Measurements from ENCODE around the gene MATCAP1. TPM values are rescaled to one million over a fixed set of nuclear protein-coding genes. Genes with fewer than 3 reads are reported as not detected.
A peak's percentile ranks its signal among the peaks of the same experiment; 100 is the strongest.

Gene MATCAP1
- total and polyA plus RNA-seq, 4 experiments from 2014 or later, result 1.8 to 9.0 (median 5.8) TPM

DNA sequence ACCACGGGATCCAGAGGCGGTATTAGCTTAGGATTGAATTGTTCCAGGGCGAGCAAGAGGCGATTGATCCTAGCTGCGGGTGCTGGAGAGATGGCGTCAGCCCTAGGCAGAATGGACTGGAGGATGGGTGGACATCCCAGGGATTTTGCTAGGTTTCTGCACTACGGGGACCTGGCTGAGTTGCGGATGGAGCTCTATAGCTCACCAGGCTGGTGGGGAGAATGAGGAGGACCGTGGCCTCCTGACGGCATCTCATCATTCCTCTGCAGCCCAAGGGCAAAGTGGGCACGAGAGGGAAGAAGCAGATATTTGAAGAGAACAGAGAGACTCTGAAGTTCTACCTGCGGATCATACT is 43.8 kb upstream of the MATCAP1 start:
- Mint-ChIP-seq H3K4me1 (peaks cover 43 to 58% (median 54%) of the 10 kb centered on the region in 4 donors), H3K27ac (peak overlapping the region; percentile 96 to 100 (median 99)), H3K36me3 (peaks cover 11 to 36% of the 10 kb centered on the region in 2 donors), H3K4me3 (peak overlapping the region; percentile 98 to 100 (median 100)), H3K27me3 (no peaks in the 10 kb centered on the region), H3K9me3 (no peaks in the 10 kb centered on the region)
- ChIA-PET POLR2A (ENCODE audit: partially characterized antibody) (interaction anchor here (0.5 to 17.2 kb wide), 23 partner anchors 10 to 253 kb away, joined by 3 to 259 read pairs (median 4); partner anchors contain the start of genes ATP6V0D1, CBFB, E2F4 and ELMO3), CTCF (ENCODE audit: partially characterized antibody) (interaction anchor here (0.6 to 2.4 kb wide), 8 partner anchors 11 to 249 kb away, joined by 3 to 15 read pairs (median 4); partner anchors contain the start of gene FHOD1)
- H3K27me3 ChIP-seq (ENCODE audit: insufficient read depth, low read length), result no peaks in the 10 kb centered on the region
- no peak for DNase-seq
- peak overlapping the region; percentile 88 for H3K27ac ChIP-seq (ENCODE audit: low read depth, low read length)
- peaks cover 51% of the 10 kb centered on the region for H3K4me1 ChIP-seq (ENCODE audit: insufficient read depth, low read length)
- H3K36me3 ChIP-seq (ENCODE audit: insufficient read depth, low read length), result peaks cover 38% of the 10 kb centered on the region
- intact Hi-C loops (cut with micrococcal nuclease), result loop anchor here (1.0 to 2.0 kb wide), 7 partner anchors 9 to 335 kb away; partner anchors contain the start of genes CTCF, E2F4, FHOD1 and PLEKHG4
- no peaks in the 10 kb centered on the region for H3K9me3 ChIP-seq (ENCODE audit: control insufficient read depth in 1 of 2, low read length in 2 of 2)
- peak overlapping the region; percentile 73 to 99 for H3K4me3 ChIP-seq (ENCODE audit: low read length in 2 of 2)

DNA sequence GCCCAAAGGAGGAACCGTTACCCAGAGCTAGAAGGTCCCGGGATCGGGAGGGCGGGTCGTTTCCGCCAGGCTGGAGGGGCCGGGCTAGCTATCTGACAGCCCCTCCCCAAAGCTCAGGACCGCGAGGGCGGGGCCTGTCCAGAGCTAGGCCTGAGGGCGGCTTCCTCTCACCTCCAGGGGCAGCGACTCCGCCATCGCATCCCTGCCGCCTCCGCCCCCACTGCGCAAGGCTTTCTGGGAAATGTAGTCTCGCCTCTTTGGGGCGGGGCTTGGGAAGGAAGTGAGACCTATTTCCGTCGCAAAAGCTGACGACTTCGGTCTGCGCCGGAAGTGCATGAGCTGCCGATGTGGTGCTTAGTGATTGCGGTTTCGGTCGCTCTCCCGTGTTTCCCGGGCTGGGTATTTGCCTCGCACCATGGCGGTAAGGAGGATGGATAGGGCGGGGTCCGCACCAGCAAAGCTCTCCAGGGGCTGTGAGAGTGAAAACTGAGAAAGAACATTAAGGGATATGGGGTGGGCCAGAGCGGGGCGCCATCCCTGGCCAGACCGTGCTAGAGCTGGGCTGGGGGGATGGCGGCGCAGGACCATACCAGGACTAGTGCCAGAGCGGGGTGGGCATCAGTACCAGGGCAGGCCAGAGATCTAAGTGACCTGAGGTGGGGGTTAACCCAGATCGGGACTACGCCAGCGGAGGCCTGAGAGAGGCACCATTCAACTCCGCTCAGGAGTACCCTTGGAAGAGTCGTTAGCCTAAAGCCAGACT is 43.2 kb upstream of the MATCAP1 start, which contains the start of gene TMEM208:
Gene TMEM208, plus strand, starts transcription at position 327 of the 763 bp plus-strand sequence. Its CDS starts 89 bp downstream, at position 416.
- peaks cover 43 to 58% (median 54%) of the 10 kb centered on the region in 4 donors for H3K4me1 Mint-ChIP-seq
- H3K36me3 Mint-ChIP-seq, result peaks cover 11 to 36% of the 10 kb centered on the region in 2 donors
- peaks cover 51% of the 10 kb centered on the region for H3K4me1 ChIP-seq (ENCODE audit: insufficient read depth, low read length)
- peak within 1 kb of the TSS; percentile 98 to 100 (median 100) for H3K4me3 Mint-ChIP-seq
- no peaks in the 10 kb centered on the region for H3K9me3 ChIP-seq (ENCODE audit: control insufficient read depth in 1 of 2, low read length in 2 of 2)
- ChIA-PET CTCF (ENCODE audit: partially characterized antibody) (interaction anchor here (0.6 to 2.4 kb wide), 12 partner anchors 9 to 249 kb away, joined by 3 to 15 read pairs (median 4); partner anchors contain the start of gene FHOD1), POLR2A (ENCODE audit: partially characterized antibody) (interaction anchor here (0.5 to 17.2 kb wide), 26 partner anchors 10 to 254 kb away, joined by 3 to 259 read pairs (median 4); partner anchors contain the start of genes ATP6V0D1, B3GNT9, CBFB and E2F4)
- no peaks in the 10 kb centered on the region for H3K9me3 Mint-ChIP-seq
- peak; percentile 95 to 99 (median 97) for DNase-seq
- H3K27ac ChIP-seq (ENCODE audit: low read depth, low read length), result peak within 1 kb of the TSS; percentile 88
- no peaks in the 10 kb centered on the region for H3K27me3 Mint-ChIP-seq
- H3K27ac Mint-ChIP-seq, result peak within 1 kb of the TSS; percentile 96 to 100 (median 99)
- no peaks in the 10 kb centered on the region for H3K27me3 ChIP-seq (ENCODE audit: insufficient read depth, low read length)
- H3K4me3 ChIP-seq (ENCODE audit: low read length in 2 of 2), result peak within 1 kb of the TSS; percentile 73 to 99
- peaks cover 38% of the 10 kb centered on the region for H3K36me3 ChIP-seq (ENCODE audit: insufficient read depth, low read length)
- intact Hi-C loops (cut with micrococcal nuclease), result loop anchor here (1.0 to 2.0 kb wide), 7 partner anchors 9 to 335 kb away; partner anchors contain the start of genes CTCF, E2F4, FHOD1 and PLEKHG4

DNA sequence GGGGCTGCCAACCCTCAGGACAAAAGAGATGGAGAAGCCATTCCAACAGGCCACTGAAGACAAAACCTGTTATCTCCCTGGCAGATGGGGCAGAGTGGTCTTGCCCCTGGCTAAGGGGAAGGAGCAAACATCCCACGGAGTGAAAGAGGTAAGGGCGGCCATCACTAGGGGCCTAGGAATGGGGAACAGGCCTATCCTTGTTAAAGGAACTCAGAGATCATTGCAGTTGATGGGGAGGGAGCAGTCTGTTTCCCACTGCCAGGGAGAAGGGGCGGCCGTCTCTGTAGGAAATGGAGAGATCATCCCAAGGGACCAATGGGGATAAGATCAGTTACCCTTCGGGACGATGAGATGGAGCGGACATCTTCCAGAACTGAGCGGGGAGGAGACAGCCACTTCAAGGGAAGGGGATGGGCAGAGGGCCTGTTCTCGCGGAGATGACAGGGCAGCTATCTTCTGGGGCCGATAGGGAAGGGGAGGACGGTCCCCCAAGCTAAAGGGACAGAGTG is 42.6 kb upstream of the MATCAP1 start:
- intact Hi-C loops (cut with micrococcal nuclease), result loop anchor here (2.0 kb wide), 4 partner anchors 34 to 66 kb away; partner anchors contain the start of genes E2F4 and PLEKHG4
- Mint-ChIP-seq H3K36me3 (peaks cover 11 to 36% of the 10 kb centered on the region in 2 donors), H3K27me3 (no peaks in the 10 kb centered on the region), H3K27ac (peak overlapping the region; percentile 96 to 100 (median 99)), H3K4me1 (peaks cover 43 to 58% (median 54%) of the 10 kb centered on the region in 4 donors), H3K9me3 (no peaks in the 10 kb centered on the region), H3K4me3 (peak overlapping the region; percentile 98 to 100 (median 100))
- peak overlapping the region; percentile 88 for H3K27ac ChIP-seq (ENCODE audit: low read depth, low read length)
- ChIA-PET CTCF (ENCODE audit: partially characterized antibody) (interaction anchor here (0.7 to 2.4 kb wide), 11 partner anchors 9 to 248 kb away, joined by 3 to 15 read pairs (median 4); partner anchors contain the start of gene FHOD1), POLR2A (ENCODE audit: partially characterized antibody) (interaction anchor here (0.8 to 17.2 kb wide), 21 partner anchors 11 to 254 kb away, joined by 3 to 259 read pairs (median 4); partner anchors contain the start of genes ATP6V0D1, B3GNT9, CBFB and E2F4)
- H3K4me1 ChIP-seq (ENCODE audit: insufficient read depth, low read length), result peaks cover 51% of the 10 kb centered on the region
- DNase-seq, result no peak
- H3K27me3 ChIP-seq (ENCODE audit: insufficient read depth, low read length), result no peaks in the 10 kb centered on the region
- H3K36me3 ChIP-seq (ENCODE audit: insufficient read depth, low read length), result peaks cover 32% of the 10 kb centered on the region
- H3K4me3 ChIP-seq (ENCODE audit: low read length in 2 of 2), result peak overlapping the region; percentile 73 to 99
- no peaks in the 10 kb centered on the region for H3K9me3 ChIP-seq (ENCODE audit: control insufficient read depth in 1 of 2, low read length in 2 of 2)

DNA sequence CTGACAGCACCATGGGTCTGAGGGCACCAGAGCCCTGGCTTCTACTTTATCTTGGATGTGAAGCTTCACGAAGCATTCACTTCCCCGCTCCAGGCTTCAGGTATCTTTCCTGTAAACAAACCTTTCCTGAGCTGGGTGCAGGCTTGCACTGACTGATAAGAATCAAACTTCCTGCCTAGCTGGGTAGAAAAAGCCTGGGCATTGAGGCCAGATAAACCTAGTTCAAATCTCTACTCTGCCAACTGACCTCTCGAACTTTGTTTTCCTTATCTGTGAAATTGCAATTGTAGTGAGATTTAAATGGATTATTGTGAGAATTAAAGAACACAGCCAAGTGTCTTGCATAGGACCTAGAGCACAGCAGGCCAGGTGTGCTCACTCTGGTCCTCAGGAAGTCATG is 40.2 kb upstream of the MATCAP1 start:
- Mint-ChIP-seq H3K36me3 (peaks cover 13 to 17% of the 10 kb centered on the region in 2 donors), H3K9me3 (no peaks in the 10 kb centered on the region), H3K4me1 (peaks cover 41 to 62% (median 55%) of the 10 kb centered on the region in 4 donors), H3K4me3 (peak overlapping the region; percentile 22 to 62 (median 29)), H3K27ac (peak overlapping the region; percentile 43 to 96 (median 81)), H3K27me3 (no peaks in the 10 kb centered on the region)
- peak overlapping the region; percentile 39 for H3K27ac ChIP-seq (ENCODE audit: low read depth, low read length)
- CTCF ChIA-PET (ENCODE audit: partially characterized antibody), result interaction anchor here (1.0 to 1.6 kb wide), 5 partner anchors 12 to 206 kb away, joined by 3 to 8 read pairs (median 5); partner anchors contain the start of genes ELMO3 and FHOD1
- no peak for DNase-seq
- peaks cover 51% of the 10 kb centered on the region for H3K4me1 ChIP-seq (ENCODE audit: insufficient read depth, low read length)
- intact Hi-C loops (cut with micrococcal nuclease), result no loop called here
- no peaks in the 10 kb centered on the region for H3K27me3 ChIP-seq (ENCODE audit: insufficient read depth, low read length)
- peaks cover 10% of the 10 kb centered on the region for H3K36me3 ChIP-seq (ENCODE audit: insufficient read depth, low read length)
- H3K4me3 ChIP-seq (ENCODE audit: low read length in 2 of 2), result no peak overlapping the region
- H3K9me3 ChIP-seq (ENCODE audit: control insufficient read depth in 1 of 2, low read length in 2 of 2), result no peaks in the 10 kb centered on the region
- POLR2A ChIA-PET (ENCODE audit: partially characterized antibody), result interaction anchor here (0.7 to 17.2 kb wide), 9 partner anchors 9 to 65 kb away, joined by 3 to 259 read pairs (median 3); partner anchors contain the start of genes FBXL8, FHOD1, SLC9A5 and TRADD

DNA sequence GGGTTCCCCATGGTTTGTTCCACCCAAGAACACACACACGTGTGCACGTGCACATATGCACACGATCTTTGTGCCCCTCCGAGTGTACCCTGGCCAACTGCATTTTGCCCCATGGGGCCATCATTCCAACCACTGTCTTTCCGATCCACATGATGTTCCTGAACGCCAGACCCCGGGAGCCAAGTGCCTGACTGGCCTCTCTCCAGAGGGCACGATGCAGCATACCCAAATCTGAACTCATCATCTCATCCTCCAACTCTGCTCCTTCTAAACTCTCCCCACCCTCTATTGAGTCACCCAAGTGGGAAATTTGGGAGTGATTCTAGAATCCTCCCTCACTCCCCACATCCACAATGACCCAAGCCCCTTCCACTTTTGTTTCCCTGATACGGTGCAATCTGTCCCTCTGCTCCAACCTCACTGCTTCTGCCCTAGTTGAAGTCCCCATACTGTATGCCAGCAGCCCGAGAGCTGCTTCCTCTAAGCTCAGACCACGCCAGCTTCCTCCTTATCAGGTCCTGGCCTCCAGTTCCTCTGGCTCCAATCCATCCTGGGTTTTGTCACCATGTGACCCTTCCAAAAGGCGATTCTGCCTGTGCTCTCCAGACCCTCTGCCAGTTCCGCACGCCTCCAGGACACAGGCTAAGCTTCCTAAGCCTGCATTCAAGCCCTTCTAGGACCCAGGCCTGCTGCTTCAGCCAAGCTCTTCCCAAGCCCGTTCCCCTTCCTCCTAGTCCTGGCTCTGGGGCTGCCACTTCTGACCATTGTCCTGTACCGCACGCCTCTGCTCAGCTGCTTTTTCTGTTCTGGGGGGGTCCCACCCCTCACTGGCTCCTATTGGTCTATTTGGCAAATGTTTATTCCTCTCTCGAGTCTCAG is 33.1 kb upstream of the MATCAP1 start:
- H3K4me3 Mint-ChIP-seq, result no peak overlapping the region
- Histone ChIP-seq H3K4me3 (ENCODE audit: low read length in 2 of 2) (no peak overlapping the region), H3K36me3 (ENCODE audit: insufficient read depth, low read length) (no peaks in the 10 kb centered on the region), H3K27ac (ENCODE audit: low read depth, low read length) (no peak overlapping the region), H3K4me1 (ENCODE audit: insufficient read depth, low read length) (no peaks in the 10 kb centered on the region), H3K27me3 (ENCODE audit: insufficient read depth, low read length) (no peaks in the 10 kb centered on the region), H3K9me3 (ENCODE audit: control insufficient read depth in 1 of 2, low read length in 2 of 2) (no peaks in the 10 kb centered on the region)
- intact Hi-C loops (cut with micrococcal nuclease), result no loop called here
- H3K4me1 Mint-ChIP-seq, result peaks cover 0 to 4% (median 2%) of the 10 kb centered on the region in 4 donors
- DNase-seq, result no peak
- H3K9me3 Mint-ChIP-seq, result no peaks in the 10 kb centered on the region
- ChIA-PET CTCF (ENCODE audit: partially characterized antibody) (no interaction called here), POLR2A (ENCODE audit: partially characterized antibody) (no interaction called here)
- peak overlapping the region in 3 of 7 donors; percentile 24 to 71 (median 50) for H3K27ac Mint-ChIP-seq
- no peaks in the 10 kb centered on the region for H3K27me3 Mint-ChIP-seq
- peaks cover 2 to 6% of the 10 kb centered on the region in 2 donors for H3K36me3 Mint-ChIP-seq

DNA sequence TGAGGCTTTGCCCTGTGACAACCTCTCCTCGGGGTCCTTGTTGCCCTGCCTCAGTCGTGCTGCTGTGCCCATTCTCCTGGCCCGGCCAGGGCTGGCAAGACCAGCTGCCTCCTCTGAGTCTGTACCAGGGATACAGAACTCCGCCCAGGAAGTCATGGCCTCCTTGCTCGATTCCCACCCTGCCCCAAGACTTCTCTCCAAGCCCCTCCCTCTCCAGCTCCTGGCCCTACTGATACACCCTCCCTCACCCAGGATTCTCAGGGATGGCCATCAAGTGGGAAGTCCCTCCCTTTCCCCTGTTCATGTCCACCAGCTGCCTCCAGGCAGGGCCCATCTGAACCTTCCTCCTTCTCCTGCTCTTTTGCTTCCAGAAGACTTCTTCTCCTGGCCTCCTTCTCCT is 31.9 kb upstream of the MATCAP1 start:
- no peaks in the 10 kb centered on the region for H3K36me3 ChIP-seq (ENCODE audit: insufficient read depth, low read length)
- H3K9me3 ChIP-seq (ENCODE audit: control insufficient read depth in 1 of 2, low read length in 2 of 2), result no peaks in the 10 kb centered on the region
- no peaks in the 10 kb centered on the region for H3K4me1 ChIP-seq (ENCODE audit: insufficient read depth, low read length)
- no peak overlapping the region for H3K4me3 ChIP-seq (ENCODE audit: low read length in 2 of 2)
- peak overlapping the region in 3 of 7 donors; percentile 13 to 53 (median 43) for H3K27ac Mint-ChIP-seq
- H3K27me3 ChIP-seq (ENCODE audit: insufficient read depth, low read length), result no peaks in the 10 kb centered on the region
- ChIA-PET POLR2A (ENCODE audit: partially characterized antibody) (interaction anchor here (1.1 to 1.9 kb wide), 3 partner anchors 8 to 23 kb away, joined by 3 to 5 read pairs (median 4); partner anchors contain the start of gene TMEM208), CTCF (ENCODE audit: partially characterized antibody) (interaction anchor here (0.7 kb wide), 1 partner anchor 550 kb away, joined by 3 read pairs; no protein-coding TSS in a partner anchor)
- H3K36me3 Mint-ChIP-seq, result peaks cover 2 to 5% of the 10 kb centered on the region in 2 donors
- no peak overlapping the region for H3K4me3 Mint-ChIP-seq
- no peaks in the 10 kb centered on the region for H3K9me3 Mint-ChIP-seq
- H3K4me1 Mint-ChIP-seq, result peaks cover 0 to 3% (median 2%) of the 10 kb centered on the region in 4 donors
- no peak overlapping the region for H3K27ac ChIP-seq (ENCODE audit: low read depth, low read length)
- H3K27me3 Mint-ChIP-seq, result no peaks in the 10 kb centered on the region
- intact Hi-C loops (cut with micrococcal nuclease), result no loop called here
- no peak for DNase-seq
